Panc1 (cell line): Measurements from ENCODE around the gene TTC17.

Experiments used
- CTCF ChIP-seq: fragments of 450-650 bp; IDR thresholded peaks from 2 replicates; pipeline ENCODE4 v1.5.1; 2017; ENCODE audit warnings: mild to moderate bottlenecking
- POLR2AphosphoS5 ChIP-seq: IDR thresholded peaks from 2 replicates; pipeline ENCODE4 v1.6.1; 2012; ENCODE audit warnings: mild to moderate bottlenecking, low read depth, low read length, moderate library complexity
- REST ChIP-seq, 2 experiments: IDR thresholded peaks; 2 replicates each; pipeline ENCODE4 v1.6.1; 2011 to 2012; ENCODE audit warnings: low read depth in 2 of 2, control low read depth in 1 of 2, low read length in 1 of 2, mild to moderate bottlenecking in 1 of 2, moderate library complexity in 1 of 2; ENCODE audit not compliant: insufficient read depth in 1 of 2

- no peak for TF ChIP-seq CTCF
- TF ChIP-seq REST (IDR thresholded peaks at IDR 0.05; ENCODE audit: insufficient read depth in 1 of 2, low read depth in 2 of 2, low read length in 1 of 2), result no peak
- TF ChIP-seq POLR2AphosphoS5, result no peak
Measured at GRCh38 chr11:43376065-43376464, 17.3 kb downstream of the TTC17 start.
